Measurements from ENCODE around the gene ERC1.

The ERC1 gene

DNA sequence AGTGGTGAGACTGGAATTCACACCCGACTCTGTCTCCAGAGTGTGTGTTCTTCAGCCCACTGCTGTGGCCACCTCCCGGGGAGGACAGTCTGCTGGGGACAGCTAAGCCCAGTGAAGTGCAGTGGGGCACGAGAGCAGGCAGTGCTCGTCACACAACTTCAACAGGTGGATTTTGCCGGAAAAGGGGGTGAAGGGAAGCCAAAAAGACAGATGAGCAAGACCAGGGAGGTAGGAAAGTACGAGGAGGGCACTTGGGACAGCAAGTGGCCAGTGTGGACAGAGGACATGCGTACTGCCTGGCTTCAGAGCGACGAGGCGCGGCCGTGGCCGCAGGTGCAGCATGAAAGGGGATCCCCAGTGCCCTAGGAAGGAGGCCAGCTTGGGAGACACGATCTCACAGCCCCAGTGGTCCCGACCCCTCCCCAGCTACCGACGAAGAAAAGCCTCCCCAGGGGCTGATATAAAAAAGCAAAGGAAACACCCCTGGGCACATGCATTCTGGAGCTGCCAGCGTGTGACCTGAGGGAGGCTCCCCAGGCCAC is 507.2 kb downstream of the ERC1 start:
- DNase-seq, result no peak

DNA sequence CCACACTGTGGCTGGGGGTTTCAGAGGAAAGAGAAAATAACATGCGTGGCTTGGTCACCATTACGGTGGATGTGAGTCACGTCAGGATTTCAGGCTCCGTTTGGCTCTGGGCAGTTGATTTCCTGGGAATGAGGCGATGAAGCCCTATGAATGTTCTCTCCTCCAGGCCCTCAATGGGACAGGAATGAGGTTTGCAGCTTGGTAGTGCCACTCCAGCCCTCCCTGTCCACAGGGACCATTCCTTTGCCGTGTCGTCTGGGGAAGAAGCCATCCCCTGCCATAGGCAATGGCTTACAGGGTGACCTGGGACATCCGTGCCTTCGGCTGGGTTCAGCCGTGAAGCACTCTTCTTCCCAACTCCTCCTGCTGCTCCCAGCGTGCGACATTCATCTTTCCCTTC is 508.3 kb downstream of the ERC1 start:
- DNase-seq, result no peak

DNA sequence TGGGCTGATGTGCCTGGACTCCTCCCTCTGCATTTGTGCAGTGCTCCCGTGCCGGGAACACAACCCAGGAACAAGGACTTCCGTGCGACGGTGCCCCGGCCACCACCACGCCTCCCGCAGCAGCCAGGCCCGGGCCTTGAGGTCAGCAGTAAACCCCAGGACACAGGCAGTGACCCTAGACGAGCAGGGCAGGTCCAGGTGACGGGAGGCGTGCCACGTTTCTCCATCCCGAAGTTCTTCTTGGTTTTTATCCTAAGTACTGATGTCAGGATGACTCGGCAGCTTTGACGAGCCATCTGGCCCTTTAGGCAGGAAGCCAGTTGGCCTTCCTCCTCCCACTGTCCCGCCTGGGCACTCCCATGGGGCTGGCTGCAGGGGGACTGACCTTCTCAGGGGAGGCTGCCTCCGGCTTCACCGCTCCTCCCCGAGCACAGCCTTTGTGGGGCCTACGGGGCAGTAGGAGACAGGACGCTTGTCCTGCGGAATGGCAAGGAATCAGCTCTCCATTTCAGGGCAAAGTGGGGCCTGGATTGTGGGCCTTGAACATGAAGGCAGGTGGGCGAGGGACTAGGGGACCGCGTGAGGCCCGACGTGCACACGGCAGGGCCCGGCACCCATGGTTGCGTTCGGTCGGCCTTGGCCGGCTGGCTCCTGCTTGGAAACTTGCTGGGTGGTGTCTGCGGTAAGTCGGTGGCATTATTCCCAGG is 509.2 kb downstream of the ERC1 start:
- DNase-seq, result peak; percentile 50

DNA sequence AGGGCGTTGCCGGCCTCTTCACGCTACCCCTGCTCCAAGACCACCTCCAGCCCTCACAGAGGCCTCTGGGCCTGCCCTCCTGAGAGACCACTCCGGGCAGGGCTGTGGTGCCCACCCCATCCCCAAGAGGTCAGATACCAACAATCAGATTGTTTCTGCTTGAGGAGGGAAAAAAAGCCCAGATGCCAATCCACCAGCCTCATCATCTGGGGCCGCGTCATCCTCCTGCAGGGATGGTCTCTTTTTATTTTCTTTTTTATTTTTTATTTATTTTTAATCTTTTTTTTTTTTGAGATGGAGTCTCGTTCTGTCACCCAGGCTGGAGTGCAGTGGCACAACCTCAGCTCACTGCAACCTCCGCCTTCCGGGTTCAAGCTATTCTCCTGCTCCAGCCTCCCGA is 510.0 kb downstream of the ERC1 start:
- no peak for DNase-seq

DNA sequence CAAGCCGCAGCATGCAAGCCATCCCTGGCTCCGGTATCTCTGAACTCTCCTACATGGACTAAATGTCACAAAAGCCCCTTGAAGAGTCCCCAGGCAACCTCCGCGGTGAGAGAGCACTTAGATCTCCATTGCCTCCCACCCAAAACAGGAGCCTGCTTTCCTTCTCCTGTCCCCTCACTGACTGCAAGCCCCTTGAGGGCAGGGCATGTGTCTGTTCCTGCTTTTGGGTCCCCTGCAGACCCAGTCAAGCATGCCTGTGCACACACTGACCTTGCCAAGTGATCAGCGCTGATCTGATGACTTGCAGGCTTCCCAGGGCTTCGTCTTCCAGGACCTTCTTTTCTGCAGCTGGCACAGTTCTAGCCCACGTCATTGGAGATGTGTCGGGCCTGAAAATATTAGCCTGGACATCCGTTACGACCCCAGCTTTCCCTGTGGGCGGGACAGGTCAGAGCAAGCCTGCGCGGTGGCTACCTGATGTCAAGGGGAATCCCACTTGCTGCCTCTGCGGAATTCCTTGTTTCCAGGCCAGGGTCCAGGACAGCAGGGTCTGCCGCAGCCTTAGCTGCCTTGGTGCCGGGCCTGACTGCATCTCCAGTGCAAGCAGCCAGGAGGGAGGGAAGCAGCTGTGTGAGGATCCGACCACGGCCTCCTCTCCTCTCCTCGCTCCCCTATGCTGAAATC is 510.8 kb downstream of the ERC1 start:
- no peak for DNase-seq

DNA sequence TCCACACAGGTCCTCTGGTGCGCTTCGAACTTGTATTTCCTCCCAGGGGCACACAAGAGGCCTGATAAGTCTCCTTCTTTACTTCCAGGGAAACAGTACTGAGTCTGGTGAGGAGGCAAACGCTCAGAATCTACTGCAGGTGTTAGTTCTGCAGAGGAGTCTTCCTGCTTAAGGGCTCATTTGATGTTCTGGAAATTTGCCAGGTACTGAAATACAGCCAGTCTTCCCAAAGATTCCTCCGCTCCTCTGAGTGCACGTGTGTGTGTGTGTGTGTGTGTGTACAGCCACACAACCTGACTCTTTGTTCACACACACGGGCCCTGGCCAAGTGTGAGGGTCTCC is 511.3 kb downstream of the ERC1 start:
- DNase-seq, result peak; percentile 31

DNA sequence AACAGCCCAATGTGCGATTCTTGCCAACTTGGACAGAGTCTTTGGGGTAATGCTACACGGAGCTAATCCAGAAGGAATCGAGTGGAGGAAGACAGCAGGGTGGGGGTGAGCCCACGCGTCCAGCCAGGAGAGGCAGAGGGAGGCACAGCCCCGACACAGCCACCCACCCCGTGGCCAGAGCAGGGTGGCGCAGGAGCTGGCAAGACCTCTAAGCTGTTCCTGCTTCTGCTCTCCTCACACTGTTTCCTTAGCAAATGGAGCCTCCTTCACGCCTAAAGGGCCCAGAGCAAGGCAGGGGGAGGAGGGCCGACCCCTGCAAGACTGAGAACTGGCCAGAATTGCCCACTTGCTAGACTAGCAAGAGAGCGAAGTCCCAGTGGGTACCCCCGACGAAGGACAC is 511.8 kb downstream of the ERC1 start:
- no peak for DNase-seq

DNA sequence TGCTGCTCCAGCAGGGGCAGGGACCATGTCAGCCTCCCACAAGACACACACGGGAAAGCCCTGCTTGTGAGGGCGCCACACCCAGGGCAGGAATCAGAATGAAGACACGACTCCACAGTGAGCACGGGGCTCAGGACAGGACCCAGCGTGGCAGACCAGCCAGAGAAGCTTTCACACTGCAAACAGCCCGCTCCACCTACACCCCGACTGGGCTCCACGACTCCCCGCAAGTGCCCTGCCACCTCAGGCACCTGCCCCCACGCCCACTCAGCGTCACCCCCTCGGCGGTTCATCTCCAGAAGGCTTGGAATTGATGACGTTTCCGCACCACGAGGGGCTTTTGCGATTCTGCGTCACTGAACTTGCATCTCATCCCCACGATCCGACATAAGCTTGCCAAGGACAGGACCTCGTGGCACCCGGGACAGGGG is 512.3 kb downstream of the ERC1 start:
- DNase-seq, result no peak

DNA sequence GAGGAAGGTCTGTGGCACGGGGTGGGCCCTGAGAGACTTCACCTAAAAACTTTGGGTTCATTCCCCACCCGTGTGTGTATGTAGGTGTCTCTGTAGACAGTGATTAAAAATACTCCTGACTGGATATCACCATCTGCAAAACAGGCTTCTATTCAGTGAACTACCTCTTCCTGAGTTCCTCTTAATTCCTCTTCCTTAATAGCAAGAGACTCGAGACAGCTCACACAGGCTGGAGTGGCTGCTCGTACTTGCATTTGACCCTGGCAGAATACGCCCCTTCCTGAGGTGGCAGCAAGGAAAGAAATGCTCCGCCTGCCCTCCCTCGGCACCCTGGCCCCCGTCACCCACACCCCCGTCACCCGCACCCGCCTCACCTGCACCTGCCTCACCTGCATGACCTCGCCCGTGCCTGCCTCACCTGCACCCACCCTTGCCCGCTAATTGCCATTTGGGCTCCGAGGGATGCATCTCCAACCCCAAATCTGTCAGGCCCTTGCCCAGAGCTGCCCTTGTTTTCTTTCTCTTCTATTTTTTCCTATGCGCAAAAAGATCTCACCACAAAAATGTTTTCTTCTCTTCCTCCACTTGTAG is 513.4 kb downstream of the ERC1 start:
- no peak for DNase-seq

DNA sequence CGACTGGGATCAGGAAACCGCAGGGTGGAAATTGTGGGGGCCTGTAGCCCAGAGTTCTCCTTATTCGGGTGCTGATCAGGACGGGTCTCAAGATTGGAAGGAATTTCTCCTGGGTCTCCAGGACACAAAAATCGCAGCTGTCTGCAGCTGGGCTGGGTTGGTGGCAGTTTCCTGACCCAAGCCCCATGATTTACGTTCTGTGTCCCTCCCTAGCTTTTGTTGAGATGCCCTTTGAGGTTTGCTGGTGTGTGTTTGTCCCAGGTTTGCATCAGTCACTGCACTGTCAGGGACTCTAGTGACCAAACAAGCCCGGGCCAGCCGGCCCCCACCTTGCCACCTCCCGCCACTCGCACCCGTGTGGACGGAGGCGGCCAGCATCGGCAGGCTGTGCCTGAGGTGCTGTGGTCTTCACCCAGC is 513.9 kb downstream of the ERC1 start:
- no peak for DNase-seq

DNA sequence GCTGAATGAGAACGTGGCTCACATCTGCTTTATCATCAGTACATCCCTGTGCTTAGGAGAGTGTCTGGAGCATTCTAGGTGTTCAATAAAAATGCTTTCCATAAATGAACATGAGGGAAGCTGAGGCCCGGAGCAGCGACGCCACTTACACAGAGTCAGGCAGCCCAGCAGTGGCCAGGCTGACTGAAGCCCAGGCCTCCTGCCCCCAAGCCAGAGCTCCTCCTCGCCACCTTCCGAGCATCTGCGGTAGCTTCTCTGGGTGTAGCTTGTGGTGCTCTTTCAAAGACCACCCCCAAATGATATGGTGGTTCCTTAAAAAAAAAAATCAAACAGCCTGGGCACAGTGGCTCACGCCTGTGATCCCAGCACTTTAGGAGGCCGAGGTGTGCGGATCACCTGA is 514.6 kb downstream of the ERC1 start:
- no peak for DNase-seq

DNA sequence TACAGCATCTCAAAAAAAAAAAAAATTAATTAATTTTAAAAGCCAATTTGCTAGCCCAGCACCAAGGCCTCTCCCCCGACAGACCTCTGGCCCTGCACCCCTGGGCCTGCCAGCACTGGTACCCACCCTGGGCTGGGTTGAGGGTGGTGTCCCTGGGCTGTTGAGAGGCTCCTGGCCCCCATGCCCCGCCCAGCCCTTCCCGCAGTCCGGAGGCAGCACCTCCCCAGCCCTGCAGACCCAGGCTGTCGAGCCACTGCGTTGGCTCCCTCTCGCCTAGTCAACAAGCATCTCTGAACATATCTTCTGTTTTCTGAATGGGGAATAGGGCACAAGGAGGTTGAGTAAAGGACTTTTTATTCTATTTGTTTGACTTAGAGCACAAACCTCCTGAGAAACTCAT is 516.3 kb downstream of the ERC1 start:
- no peak for DNase-seq

DNA sequence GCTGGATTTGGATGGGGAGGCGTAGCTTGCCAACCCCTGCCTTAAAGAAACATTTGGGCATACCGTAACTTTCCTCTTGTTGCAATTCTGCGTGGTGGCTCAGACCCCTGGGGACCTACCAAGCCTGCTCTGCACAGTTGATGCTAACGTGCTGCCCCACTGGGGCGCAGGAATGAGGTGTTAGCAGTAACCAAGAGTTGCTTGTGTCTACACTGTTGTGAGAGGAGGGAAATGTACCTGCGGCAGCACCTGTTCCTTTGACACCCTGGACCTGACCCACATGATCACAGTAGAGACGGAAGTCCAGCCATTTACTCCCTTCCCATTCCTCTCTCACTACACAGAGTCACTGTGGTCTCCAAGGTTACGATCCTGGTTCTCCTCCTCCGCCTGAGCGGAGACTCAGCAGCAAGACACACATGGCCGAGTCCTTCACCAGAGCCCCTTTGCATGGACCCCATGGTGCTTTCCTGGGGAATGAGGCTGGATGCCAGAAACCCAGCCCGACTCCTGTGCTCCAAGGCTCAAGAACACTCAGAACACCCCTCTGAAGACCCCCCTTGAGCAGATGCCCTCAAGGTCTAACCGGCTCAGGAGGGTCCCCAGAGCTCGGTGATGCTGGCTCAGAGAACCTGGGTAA is 518.5 kb downstream of the ERC1 start:
- DNase-seq, result no peak

DNA sequence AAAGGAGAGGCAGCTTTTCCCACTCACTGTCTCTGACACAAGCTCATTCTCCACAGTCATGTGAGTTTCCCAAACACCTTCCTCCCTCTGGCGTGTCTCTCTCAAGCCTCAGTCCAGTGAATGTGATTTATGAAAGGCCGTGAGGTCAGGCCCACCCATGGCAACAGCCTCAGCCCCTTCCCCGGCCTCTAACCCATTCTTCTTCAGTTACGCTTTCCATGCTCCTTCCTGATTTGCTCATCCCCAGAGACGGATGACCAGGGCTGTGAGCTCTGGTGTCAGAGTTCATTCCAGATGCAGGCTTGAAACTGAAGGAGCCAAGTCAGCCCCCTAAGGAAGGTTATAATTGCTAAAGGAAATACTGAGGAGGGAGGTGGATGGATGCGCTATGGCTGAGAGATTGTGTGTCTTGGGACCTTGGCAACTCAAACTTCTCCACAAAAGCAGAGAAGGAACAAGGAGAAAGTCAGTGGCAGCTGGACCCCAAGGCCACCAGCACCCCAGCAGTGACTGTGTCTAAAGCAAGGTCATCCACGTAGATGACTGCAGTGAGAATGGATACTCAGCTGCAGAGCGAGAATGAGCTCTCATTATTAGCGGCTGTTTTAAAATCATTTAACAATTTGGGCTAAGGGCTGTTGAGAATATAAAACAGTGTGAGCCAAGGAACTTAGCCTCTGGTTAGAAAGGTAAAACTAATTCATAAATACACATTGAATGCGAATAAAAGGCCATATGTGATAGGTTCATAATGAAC is 519.2 kb downstream of the ERC1 start:
- no peak for DNase-seq

DNA sequence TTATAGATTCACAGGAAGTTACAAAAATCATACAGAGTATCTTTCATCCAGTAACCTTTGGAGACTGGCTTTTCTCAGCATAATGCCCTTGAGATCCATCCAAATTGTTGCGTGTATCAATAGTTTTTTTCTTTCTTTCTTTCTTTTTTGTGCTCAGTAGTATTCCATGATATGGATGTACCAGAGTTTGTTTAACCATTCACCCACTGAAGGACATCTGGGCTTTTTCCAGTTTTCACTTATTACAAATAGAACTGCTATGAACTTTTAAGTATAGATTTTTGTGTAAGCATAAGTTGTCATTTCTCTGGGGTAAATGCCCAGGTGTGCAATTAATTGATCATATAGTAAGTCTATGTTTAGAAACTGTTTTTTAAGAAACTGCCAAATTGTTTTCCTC is 524.0 kb downstream of the ERC1 start:
- DNase-seq, result no peak

DNA sequence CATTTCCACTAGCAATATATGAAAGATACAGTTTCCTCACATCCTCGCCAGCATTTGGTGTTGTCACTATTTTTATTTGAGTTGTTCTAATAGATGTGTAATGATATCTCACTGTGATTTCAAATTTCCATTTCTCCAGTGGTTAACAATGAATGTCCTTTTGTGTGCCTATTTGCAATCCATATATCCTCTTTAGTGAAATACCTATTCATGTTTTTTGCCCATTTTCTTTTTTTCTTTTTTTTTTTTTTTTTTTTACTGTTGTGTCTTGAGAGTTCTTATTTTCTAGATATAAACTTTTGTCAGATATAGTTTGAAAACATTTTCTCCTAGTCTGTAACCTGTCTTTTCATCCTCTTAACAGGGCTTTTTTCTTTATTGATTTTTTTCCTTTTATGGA is 524.4 kb downstream of the ERC1 start:
- DNase-seq, result no peak

DNA sequence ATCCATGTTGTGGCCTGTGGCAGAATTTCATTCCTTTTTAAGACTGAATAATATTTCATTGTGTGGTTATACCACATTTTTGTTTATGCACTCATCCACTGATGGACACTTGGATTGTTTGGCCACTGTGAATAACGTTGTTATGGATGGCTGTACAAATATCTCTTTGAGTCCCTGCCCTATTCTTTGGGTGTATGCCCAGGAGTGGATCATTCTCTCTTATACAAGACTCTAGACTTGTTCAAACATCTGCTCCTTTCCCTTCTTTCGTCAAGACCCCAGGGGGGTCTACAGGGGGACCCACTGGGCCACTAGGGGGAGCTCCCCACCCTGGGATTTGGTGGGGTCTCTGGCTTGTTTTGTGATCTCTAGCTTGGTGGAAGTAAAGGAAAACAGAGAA is 526.0 kb downstream of the ERC1 start:
- DNase-seq, result peak; percentile 84

DNA sequence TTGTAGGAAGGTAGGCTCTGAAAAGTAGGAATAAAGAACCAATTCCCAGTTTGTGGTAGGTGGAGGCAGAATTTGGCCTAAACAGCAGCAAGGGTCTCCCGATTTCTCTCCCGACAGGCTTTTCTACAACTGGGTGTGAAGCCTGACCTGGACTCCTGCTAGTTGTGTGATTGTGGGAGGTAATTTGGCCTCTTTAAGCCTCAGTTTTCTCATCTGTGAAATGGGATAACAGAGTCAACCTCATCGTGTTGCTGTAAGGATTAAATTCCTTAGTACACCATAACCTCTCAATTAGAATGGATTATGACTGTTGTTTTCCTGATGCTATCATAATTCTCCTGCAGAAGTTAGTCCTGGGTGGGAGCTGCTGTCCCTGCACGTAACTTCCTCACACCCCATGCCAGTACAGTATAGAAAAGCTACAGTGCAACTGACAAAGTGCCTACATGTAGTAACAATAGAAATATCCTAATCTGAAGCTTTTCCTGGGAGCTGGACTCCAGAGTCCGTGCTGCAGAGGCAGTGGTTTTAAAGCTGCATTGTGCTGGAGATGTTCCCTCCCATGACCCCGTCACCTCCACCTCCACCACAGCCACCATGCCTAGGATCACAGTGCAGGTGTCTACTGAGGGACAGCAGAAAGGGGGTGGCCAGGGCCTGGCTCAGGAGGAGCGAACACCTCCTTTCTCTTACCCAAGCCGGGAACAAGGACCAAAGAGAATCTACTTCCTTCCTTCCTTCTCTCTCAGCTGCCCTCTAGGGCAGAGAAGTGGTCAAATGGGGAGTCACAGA is 526.9 kb downstream of the ERC1 start:
- DNase-seq, result no peak

DNA sequence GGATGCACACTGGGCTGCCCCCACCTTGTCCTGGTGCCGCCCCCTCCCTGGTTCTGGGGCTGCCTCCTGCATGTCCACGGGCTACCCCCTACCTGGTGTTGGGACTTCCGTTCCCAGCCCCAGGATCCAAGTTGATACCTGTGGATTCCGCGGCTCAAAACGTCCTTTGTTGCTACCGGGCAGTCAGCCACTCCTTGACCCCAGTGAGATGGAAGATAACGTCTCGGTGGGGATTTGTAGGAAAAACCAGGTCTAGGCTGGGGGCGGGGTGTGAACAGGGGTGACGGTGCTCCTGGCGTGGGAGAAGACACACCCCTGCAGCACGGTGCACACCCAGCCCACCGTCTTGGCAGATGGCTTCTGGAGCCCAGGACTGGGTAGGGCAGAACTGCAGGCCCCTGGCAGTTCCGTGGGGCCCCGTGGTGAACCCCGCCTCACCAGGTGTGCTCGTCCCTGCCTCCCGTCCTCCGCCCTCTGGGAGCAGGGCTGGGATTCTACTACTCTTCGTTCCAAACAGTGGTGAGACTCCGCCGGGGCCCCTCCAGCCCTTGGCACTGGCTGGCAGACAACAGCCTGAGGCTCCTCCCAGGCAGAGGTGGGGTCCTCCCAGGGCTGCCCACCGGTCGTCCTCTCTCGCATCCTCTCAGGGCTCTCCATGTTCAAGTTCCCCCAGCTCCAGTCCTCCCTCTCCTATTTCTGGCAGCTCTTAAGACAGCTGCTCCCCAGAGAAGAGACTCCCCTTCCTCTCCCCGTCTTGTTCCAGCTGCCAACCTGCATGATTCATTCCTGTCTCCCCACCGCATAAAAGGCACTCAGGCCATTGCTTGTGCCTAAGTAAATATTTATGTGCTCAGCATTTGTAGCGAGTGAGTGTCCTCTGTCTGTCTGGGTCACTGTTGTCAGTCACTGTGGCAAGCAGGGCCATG is 527.8 kb downstream of the ERC1 start:
- peak; percentile 82 for DNase-seq

DNA sequence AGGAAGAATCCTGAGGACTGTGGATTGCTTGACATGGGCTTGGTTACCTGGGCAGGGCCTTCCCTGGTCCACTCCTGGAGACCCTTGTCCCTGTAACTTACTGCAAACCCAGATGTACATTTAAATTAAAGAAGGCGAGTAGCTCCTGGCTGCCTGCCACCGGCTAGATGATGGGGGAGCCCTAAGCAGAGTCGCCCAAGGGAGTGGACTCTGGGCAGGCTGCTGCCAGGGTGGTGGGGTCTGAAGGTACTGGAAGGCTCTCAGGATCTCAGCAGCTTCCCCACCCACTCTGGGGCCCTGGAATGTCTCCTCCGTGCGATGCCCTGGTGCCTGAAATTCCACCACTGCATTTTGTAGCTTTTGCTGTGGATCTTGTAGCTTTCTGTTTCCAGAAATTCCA is 528.6 kb downstream of the ERC1 start:
- no peak for DNase-seq

DNA sequence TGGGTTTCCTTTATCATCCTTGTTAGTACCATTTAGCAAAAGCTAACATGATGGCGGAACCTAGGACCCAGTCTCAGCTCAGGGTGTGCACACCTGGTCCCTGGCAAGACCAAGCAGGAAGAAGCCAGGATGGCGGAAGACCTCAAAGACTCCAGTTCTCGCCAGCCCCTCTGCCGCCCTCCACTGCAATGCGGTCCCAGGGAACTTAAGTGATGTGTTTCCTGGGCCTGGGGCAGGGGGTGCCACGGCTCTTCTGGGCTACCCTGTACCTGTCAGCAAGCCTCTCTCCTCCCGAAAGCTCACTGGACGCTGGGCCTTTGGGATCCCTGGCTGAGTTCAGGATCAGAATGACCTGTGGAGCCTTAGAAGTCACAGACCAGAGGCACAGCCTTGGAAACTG is 532.0 kb downstream of the ERC1 start:
- no peak for DNase-seq
